Upper lobe of right lung (tissue), 1 donor: ENCODE results near the gene NET1. TPM values are rescaled to one million over a fixed set of nuclear protein-coding genes. Genes with fewer than 3 reads are reported as not detected.
A peak's percentile ranks its signal among the peaks of the same experiment; 100 is the strongest.

Experiments used
- ATAC-seq: fragments of 200-7000 bp; cut with Tn5 transposase; one replicate; pipeline ENCODE4 v1.9.1; 2020; ENCODE audit warnings: mild to moderate bottlenecking, moderate library complexity
- DNase-seq: peaks from one replicate; pipeline ENCODE4 v3.0.0-alpha.2; 2020
- H3K27ac ChIP-seq: fragments of 200-600 bp; one replicate; pipeline ENCODE4 v1.8.0; 2022
- H3K27me3 ChIP-seq: fragments of 200-600 bp; one replicate; pipeline ENCODE4 v1.8.0; 2022; ENCODE audit warnings: mild to moderate bottlenecking
- H3K36me3 ChIP-seq: fragments of 200-600 bp; one replicate; pipeline ENCODE4 v1.8.0; 2022
- H3K4me1 ChIP-seq: fragments of 200-600 bp; one replicate; pipeline ENCODE4 v1.8.0; 2022
- H3K4me3 ChIP-seq: fragments of 200-600 bp; one replicate; pipeline ENCODE4 v1.8.0; 2022; ENCODE audit warnings: mild to moderate bottlenecking
- H3K9me3 ChIP-seq: fragments of 200-600 bp; one replicate; pipeline ENCODE4 v1.8.0; 2022
- intact Hi-C: fragments of 100-400 bp; cut with DNase I; formaldehyde crosslinking; loops from one replicate; pipeline ENCODE4 v1.11.0; 2022
- total RNA-seq: library from RNA; stranded (reverse); fragmentation: NEBNext Ultra II Directional; extraction: Animal tissue kit (Norgen Biotek cat#: 25700); gene quantifications from one replicate; pipeline ENCODE4 v1.2.1, GENCODE V29; 2021
- TF ChIP-seq, protein P1 (sequence below): fragments of 200-600 bp; IDR thresholded peaks from one replicate; pipeline ENCODE4 v1.8.0; 2022; ENCODE audit warnings: antibody characterized with exemption
- donor health status: DM: no; HTN: yes; CAD: no; lungs with severe emphysema.

Gene NET1
- total RNA-seq, 1 donor from 2014 or later, result 42.8 TPM

DNA sequence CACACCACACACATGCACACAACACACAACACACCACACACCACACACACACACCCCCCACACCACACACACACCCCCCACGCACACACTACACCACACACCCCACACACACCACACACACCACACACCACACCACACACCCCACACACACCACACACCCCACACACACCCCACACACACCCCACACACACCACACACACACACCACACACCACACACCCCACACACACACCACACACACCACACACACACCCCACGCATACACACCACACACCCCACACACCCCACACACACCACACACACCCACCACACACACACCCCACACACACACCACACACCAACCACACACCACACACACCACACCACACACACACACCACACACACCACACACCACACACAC, 31.2 kb upstream of the NET1 start:
- no peak overlapping the region for H3K4me3 ChIP-seq
- no peak for DNase-seq
- TF ChIP-seq, protein P1, sequence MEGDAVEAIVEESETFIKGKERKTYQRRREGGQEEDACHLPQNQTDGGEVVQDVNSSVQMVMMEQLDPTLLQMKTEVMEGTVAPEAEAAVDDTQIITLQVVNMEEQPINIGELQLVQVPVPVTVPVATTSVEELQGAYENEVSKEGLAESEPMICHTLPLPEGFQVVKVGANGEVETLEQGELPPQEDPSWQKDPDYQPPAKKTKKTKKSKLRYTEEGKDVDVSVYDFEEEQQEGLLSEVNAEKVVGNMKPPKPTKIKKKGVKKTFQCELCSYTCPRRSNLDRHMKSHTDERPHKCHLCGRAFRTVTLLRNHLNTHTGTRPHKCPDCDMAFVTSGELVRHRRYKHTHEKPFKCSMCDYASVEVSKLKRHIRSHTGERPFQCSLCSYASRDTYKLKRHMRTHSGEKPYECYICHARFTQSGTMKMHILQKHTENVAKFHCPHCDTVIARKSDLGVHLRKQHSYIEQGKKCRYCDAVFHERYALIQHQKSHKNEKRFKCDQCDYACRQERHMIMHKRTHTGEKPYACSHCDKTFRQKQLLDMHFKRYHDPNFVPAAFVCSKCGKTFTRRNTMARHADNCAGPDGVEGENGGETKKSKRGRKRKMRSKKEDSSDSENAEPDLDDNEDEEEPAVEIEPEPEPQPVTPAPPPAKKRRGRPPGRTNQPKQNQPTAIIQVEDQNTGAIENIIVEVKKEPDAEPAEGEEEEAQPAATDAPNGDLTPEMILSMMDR, result no peak
- no peaks in the 10 kb centered on the region for H3K4me1 ChIP-seq
- no peaks in the 10 kb centered on the region for H3K36me3 ChIP-seq
- H3K27me3 ChIP-seq, result no peaks in the 10 kb centered on the region
- no peak overlapping the region for H3K27ac ChIP-seq
- no peaks in the 10 kb centered on the region for H3K9me3 ChIP-seq
- peak; percentile 38 for ATAC-seq
- intact Hi-C loops, result no loop called here

DNA sequence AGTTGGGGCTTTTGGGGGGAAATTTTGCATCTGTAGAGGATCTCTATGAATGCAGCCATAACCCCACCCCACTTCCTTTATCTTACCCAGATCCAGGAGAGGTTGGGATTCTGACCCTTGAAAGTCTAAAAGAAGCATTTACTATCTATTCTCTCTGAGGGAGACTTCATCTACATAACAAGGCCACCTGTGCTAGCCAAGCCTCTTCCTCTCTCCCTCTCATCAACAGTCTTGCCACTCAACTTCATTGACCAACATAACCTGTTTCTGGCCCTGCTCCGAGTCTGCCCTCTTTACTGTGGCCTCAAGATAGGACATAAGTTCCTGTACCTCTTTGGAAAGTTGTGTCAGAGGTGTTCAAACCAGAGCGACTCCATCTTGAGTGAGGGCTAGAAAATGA, 27.1 kb upstream of the NET1 start:
- H3K4me1 ChIP-seq, result no peaks in the 10 kb centered on the region
- intact Hi-C loops, result no loop called here
- no peak overlapping the region for H3K27ac ChIP-seq
- H3K27me3 ChIP-seq, result no peaks in the 10 kb centered on the region
- no peaks in the 10 kb centered on the region for H3K36me3 ChIP-seq
- DNase-seq (no peak), ATAC-seq (no peak)
- no peak overlapping the region for H3K4me3 ChIP-seq
- TF ChIP-seq, protein P1, result no peak
- peaks cover 9% of the 10 kb centered on the region for H3K9me3 ChIP-seq

DNA sequence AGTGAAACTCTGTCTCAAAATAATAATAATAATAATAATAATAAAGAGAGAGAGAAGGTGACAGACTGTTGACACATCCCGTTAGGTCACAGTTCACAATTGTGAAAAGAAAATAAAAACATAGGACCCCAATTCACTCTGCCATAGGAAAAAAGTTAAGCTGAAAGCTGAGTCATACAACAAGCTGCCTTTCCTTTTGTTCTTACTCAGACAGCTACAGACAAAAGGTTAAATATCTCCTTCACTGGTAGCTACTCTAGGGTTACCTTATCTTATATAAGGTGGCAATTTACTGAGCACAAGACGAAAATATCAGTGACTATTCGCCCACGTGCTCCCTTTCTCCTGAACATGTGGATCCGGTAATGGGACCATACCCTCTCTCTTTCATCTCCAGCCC, 25.2 kb upstream of the NET1 start:
- Histone ChIP-seq H3K27me3 (no peaks in the 10 kb centered on the region), H3K9me3 (peaks cover 25% of the 10 kb centered on the region), H3K27ac (no peak overlapping the region), H3K4me1 (no peaks in the 10 kb centered on the region), H3K36me3 (no peaks in the 10 kb centered on the region), H3K4me3 (no peak overlapping the region)
- intact Hi-C loops, result no loop called here
- TF ChIP-seq, protein P1, result no peak
- DNase-seq (no peak), ATAC-seq (no peak)

DNA sequence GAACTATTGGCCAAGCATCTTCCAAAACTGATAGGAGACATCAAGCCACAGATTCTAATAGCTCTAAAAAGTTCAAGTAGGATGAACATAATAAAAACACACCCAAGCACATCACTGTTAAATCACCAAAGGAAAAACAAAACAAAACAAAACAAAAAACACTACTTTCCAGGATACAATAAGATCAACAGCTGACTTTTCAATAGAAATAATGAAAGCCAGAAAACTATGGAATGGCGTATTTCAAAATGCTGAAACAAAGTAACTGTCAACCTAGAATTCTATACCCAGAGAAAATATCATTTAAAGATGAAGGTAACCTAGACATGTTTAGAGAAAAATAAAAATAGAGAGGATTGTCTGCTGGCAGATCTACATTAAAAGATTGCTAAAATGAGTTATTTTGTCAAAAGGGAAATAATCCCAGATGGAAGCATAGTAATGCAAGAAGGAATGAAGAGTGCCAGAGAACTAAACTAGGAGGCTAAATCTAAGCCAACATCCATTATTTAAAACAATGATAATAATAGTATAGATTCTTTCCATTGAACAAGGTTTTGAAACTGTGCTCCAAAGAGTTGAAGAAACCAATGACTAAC, 21.7 kb upstream of the NET1 start:
- TF ChIP-seq, protein P1, result no peak
- Histone ChIP-seq H3K4me1 (no peaks in the 10 kb centered on the region), H3K9me3 (peaks cover 25% of the 10 kb centered on the region), H3K27ac (no peak overlapping the region), H3K27me3 (no peaks in the 10 kb centered on the region), H3K4me3 (no peak overlapping the region), H3K36me3 (no peaks in the 10 kb centered on the region)
- DNase-seq (no peak), ATAC-seq (no peak)
- intact Hi-C loops, result no loop called here

DNA sequence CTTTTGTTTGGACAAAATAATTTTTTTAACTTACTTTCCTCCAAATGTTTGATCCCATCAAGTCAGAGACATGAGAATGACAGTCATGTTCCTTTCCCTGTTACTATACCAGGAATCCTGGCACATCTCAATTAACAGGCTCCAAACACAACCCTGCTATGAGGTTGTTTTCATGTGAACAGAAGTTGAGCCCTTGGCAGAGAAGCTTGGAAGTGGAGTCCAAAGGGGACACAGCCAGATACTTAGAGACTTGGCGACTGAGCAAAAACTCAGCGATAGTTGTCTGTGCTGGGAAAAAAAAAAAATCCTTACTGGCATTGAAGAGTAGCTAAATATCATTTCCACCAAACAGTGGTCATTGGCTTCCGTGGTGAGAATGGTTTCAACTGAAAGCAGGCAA, 20.6 kb upstream of the NET1 start:
- TF ChIP-seq, protein P1, result no peak
- intact Hi-C loops, result no loop called here
- ATAC-seq (no peak), DNase-seq (no peak)
- Histone ChIP-seq H3K9me3 (peaks cover 25% of the 10 kb centered on the region), H3K36me3 (no peaks in the 10 kb centered on the region), H3K27me3 (no peaks in the 10 kb centered on the region), H3K4me1 (no peaks in the 10 kb centered on the region), H3K4me3 (no peak overlapping the region), H3K27ac (no peak overlapping the region)

DNA sequence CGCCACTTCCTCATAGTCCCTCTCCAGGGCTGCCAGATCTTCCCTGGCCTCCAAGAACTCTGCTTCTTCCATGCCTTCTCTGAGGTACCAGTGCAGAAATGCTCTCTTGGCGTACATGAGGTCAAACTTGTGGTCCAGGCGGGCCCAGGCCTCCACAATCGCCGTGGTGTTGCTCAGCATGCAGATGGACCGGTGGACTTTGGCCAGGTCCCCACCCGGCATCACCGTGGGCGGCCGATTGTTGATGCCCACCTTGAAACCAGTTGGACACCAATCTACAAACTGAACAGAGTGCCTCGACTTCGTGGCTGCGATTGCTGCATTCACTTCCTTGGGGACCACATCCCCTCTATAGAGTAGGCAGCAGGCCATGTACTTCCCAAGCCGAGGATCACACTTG, 18.8 kb upstream of the NET1 start:
- intact Hi-C loops, result no loop called here
- H3K9me3 ChIP-seq, result peaks cover 25% of the 10 kb centered on the region
- DNase-seq, result no peak
- H3K4me1 ChIP-seq, result no peaks in the 10 kb centered on the region
- no peak for ATAC-seq
- no peak overlapping the region for H3K27ac ChIP-seq
- H3K4me3 ChIP-seq, result no peak overlapping the region
- no peaks in the 10 kb centered on the region for H3K27me3 ChIP-seq
- H3K36me3 ChIP-seq, result no peaks in the 10 kb centered on the region
- TF ChIP-seq, protein P1, result no peak
